ENCODE data around the gene ROR2. TPM values are rescaled to one million over a fixed set of nuclear protein-coding genes. Genes with fewer than 3 reads are reported as not detected.

ROR2 gene
- total RNA-seq, 1 donor, result 0.27 TPM

DNA sequence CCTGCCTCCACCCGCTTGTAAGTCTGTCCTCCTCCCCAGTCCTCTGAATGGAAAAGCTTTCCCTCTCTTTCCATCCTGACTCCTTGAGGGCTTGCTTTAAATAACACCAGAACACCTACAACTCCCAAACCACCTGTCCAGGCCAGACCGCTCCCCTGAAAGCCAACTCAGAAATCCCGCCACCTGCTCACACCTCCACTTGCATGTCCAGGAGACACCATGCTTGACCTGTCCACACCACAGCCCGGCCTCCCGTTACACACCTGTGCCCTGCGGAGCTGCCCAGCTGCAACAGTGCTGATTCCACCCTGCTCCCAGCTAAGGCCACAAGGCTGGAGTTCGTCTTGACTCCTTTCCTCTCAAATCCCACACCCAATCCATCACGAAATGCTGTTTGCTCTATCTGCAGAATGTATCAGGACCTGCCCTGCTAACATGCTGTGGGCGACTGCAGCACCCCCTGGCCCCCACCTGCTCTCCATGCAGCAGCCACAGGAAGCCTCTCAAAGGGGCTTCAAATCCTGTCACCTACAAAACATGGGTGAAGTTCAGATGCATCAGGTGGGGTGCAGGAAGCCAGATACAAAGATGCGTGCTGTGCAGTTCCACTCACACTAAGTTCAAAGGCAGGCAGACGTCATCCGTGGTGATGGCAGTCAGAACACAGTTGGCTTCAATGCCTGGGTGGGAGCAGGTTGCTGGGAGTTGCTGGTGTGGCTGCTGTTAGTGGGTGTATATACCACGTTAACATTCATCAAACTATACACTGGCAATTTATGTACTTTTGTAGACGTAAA is 166.0 kb downstream of the ROR2 start:
- DNase-seq (ENCODE audit: low read depth in 2 of 3, low spot score in 2 of 3), result no peak

GRCh38 chr9:91783411-91783810 is 166.6 kb downstream of the ROR2 start:
- DNase-seq (ENCODE audit: low read depth in 2 of 3, low spot score in 2 of 3), result no peak

- DNase-seq (ENCODE audit: low read depth in 2 of 3, low spot score in 2 of 3), result no peak
These were observed 167.3 kb downstream of the ROR2 start for GRCh38 chr9:91782708-91783214.

DNA sequence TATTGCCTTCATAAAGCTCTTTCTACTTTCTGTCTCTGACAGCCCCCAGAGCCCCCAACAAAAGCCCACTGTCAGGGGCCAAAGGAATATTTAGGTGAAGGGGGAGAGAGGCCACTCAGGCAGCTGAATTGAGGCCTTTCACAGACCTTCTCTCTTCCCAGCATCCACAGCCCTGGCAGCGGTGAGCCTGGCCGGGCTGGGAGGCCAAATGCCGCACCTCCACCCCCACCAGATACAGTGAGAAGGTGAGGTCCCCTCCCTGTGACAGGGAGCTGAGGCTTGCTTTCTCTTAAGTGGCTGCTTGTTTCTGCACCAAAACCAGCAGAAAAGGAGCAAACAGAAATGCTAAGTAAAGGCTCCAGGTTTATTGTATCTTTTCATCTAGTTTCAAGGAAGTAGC is 168.1 kb downstream of the ROR2 start:
- DNase-seq (ENCODE audit: low read depth in 2 of 3, low spot score in 2 of 3), result no peak

DNA sequence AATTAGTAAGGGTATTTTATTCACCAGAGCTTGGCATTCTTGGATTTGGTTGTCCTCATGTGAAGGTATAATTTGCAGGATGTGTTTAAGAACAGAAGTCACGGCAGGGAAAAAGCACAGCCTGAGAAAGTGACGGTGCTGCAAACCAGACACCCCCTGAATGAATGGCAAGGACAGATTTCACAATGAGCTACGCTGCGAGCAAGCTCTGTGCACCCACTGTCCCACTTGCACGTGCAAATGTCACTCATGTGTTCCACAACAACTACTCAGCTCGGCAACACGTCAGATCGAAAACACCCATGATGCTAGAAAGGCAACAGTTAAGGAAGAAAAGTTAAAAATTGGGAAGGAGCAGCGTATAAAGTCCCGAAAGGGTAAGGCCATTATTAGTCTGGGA is 168.9 kb downstream of the ROR2 start:
- no peak for DNase-seq (ENCODE audit: low read depth in 2 of 3, low spot score in 2 of 3)

DNA sequence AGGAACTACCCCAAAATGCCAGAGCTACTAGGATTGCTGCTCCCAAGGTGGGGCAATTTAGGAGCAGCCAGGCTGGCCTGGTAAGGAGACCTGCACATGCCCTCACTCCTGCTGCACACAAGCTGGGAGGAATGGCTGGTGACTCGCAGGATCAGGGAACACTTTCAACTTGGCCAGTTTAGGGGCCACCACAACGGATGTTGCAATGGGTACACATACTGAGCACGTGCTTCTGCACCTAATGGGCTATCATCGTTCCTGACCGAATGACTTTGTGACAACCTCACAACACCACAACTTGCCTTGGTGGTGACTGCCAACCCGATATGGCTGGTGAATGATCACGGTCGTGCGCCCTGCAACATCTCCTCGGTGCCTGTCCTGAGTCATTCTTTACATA is 172.0 kb downstream of the ROR2 start:
- DNase-seq (ENCODE audit: low read depth in 2 of 3, low spot score in 2 of 3), result no peak

DNA sequence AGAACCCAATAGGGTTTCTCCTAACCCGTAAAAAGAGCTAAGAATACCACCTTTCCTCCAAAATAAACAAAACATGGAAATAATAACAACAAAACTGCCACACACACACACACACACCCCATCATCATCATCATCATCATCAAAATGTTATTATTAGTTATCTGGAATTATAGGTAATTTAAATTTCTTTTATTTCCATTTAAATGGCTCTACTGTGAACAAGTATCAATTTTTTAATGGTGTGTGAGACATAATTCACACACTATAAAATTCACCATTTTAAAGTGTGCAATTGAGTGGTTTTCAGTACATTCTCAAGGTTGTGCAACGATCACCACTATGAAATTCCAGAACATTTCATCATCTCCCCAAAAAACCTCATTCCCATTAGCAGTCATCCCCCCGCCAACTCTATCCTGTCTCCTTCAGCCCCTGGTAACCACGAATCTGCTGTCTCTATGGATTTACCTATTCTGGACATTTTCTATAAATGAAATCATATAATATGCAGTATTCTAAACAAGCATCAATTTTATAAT is 172.7 kb downstream of the ROR2 start:
- DNase-seq (ENCODE audit: low read depth in 2 of 3, low spot score in 2 of 3), result no peak

GRCh38 chr9:91776409-91777291 is 173.4 kb downstream of the ROR2 start:
- no peak for DNase-seq (ENCODE audit: low read depth in 2 of 3, low spot score in 2 of 3)

DNA sequence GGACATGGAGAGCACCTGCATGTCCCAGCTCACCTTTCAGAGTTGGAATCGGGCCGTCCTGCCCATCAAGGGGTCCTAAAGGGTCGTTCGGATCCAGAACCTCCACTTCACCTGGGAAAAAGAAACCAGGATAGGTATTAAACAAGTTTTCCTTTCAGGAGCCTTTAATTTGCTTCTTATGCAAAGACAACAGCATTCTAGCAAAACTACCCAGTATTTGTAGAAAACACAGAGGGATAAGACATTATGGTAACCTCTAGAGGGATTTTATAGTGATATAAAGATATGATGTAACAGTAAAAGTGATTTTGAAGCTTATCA is 174.4 kb downstream of the ROR2 start:
- no peak for DNase-seq (ENCODE audit: low read depth in 2 of 3, low spot score in 2 of 3)

DNA sequence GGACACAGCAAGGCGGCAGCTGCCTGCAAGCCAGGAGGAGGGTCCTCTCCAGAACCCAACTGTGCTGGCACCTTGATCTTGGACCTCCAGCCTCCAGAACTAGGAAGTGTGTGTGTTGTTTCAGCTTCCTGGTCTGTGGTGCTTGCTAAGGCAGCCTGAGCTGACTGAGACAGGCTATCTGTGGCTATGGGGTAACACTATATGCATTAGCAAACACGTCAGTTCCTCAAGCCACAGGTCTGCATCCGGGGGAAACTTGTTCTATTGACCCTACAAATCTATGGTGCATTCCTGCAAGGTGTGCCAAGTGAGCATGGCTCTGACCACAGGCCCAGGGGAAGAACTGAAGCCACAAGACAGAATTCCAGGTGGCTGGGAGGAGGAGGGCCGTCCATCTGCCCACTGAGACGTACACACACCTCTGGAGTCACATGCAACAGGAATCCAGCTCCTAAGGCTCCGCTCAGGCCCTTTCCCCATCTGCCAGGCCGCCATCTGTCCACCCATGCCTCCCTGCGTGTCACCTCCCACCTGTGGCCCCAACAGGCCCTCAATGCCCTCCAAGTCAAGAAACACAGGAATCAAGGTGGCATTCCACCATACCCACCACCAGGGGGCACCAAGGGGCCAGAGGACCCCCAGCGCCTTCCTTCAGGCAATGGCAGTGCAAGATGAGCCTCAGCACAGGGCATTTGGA is 174.9 kb downstream of the ROR2 start:
- peak; percentile 17 to 78 (median 59) for DNase-seq (ENCODE audit: low read depth in 2 of 3, low spot score in 2 of 3)

- DNase-seq (ENCODE audit: low read depth in 2 of 3, low spot score in 2 of 3), result no peak
These were observed 176.9 kb downstream of the ROR2 start for GRCh38 chr9:91773156-91773555.

DNA sequence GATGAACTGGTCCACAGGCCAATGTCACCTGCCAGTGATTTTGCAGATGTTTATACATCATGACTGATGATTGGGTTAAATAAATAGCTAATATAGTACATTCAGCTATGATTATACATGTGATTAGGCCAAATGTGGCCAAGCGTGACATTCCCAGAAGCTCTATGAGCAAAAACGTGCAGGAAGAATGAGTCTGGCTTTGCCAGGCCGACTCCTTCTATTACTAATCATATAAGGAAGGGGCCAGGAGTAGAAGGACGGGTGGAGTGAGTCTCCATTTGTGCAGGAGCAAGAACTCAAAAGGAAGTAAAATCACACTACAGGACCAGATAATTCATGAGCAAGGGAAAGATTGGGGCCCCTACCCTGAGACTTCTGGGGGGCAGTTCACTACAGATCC is 178.2 kb downstream of the ROR2 start:
- no peak for DNase-seq (ENCODE audit: low read depth in 2 of 3, low spot score in 2 of 3)

GRCh38 chr9:91771027-91771426 is 179.0 kb downstream of the ROR2 start:
- DNase-seq (ENCODE audit: low read depth in 2 of 3, low spot score in 2 of 3), result no peak

- DNase-seq (ENCODE audit: low read depth in 2 of 3, low spot score in 2 of 3), result no peak
These were observed 179.8 kb downstream of the ROR2 start for GRCh38 chr9:91770229-91770628.

- no peak for DNase-seq (ENCODE audit: low read depth in 2 of 3, low spot score in 2 of 3)
These were observed 180.8 kb downstream of the ROR2 start for GRCh38 chr9:91768977-91769916.

DNA sequence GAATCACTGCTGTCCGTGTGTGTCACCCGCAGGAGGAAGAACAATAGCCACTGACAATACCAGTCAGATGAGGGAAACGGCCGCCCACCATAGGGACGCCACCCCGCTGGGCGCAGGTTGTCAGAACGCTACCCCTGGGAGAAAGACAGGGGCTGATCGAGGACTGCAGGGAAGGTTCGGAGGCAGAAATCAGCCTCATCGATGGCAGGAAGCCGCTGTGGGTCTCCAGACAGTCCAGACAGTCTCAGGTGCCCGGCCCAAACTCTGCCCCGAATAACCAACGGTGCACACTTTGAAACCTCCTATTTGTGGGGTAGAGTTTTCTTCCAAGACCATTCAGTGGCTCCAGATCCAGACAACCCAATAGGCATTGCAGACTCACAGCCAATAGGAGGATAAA is 181.5 kb downstream of the ROR2 start:
- no peak for DNase-seq (ENCODE audit: low read depth in 2 of 3, low spot score in 2 of 3)

- peak in 1 of 3 donors; percentile 21 for DNase-seq (ENCODE audit: low read depth in 2 of 3, low spot score in 2 of 3)
These were observed 183.5 kb downstream of the ROR2 start for GRCh38 chr9:91766315-91767069.

GRCh38 chr9:91765296-91765695 is 184.7 kb downstream of the ROR2 start:
- no peak for DNase-seq (ENCODE audit: low read depth in 2 of 3, low spot score in 2 of 3)

GRCh38 chr9:91764661-91765060 is 185.4 kb downstream of the ROR2 start:
- DNase-seq (ENCODE audit: low read depth in 2 of 3, low spot score in 2 of 3), result no peak
